K562 (cell line): ENCODE measurements around the gene FBLN2. TPM values are rescaled to one million over a fixed set of nuclear protein-coding genes. Genes with fewer than 3 reads are reported as not detected.
A peak's percentile ranks its signal among the peaks of the same experiment; 100 is the strongest.

Experiments
- ATAC-seq: fragments of 200-7000 bp; cut with Tn5 transposase; 3 replicates; pipeline ENCODE4 v1.9.1; 2020; ENCODE audit warnings: moderate library complexity
- BruUV-seq: library from RNA; stranded (reverse); fragments of 400-500 nt; replicated peaks from 2 replicates; lab custom pipeline; 2021; lab: Mats Ljungman, UMichigan
- CTCF ChIA-PET: fragments of 300-600 bp; formaldehyde crosslinking; extraction: SDS; loops from one replicate; lab custom pipeline; 2021; ENCODE audit warnings: low intra/inter-chr PET ratio; lab: Yijun Ruan, JAX
- POLR2A ChIA-PET: fragments of 300-600, 350-650 bp; sonication (Branson Sonifier 250); formaldehyde crosslinking; extraction: SDS; loops from one replicate; lab custom pipeline; 2021; ENCODE audit warnings: antibody characterized with exemption, inconsistent platforms; lab: Yijun Ruan, JAX
- DNase-seq, 4 experiments: peaks; one replicate each; pipeline versions ENCODE4 v3.0.0 to v3.0.0-alpha.2; 2011 to 2018; ENCODE audit warnings: low spot score in 3 of 4, mixed read lengths in 3 of 4; ENCODE audit errors: extremely low read depth in 1 of 4
- FAIRE-seq: peaks from 2 replicates; lab custom pipeline; 2011; peaks lifted over from hg19 to GRCh38; lab: Jason Lieb, UNC
- H2AFZ ChIP-seq: 2 replicates; pipeline ENCODE4 v1.6.0; 2011; ENCODE audit warnings: low read depth, low read length, control low read depth, inconsistent platforms
- H3K27ac ChIP-seq: fragments of 200-600 bp; 3 replicates; pipeline ENCODE4 v1.8.0; 2011; ENCODE audit warnings: low read depth, mild to moderate bottlenecking, control low read depth, inconsistent platforms, low read length, moderate library complexity, mixed read lengths; ENCODE audit errors: extremely low read depth
- H3K27me3 ChIP-seq, 2 experiments: fragments of 300-600 bp in 1 of 2; 2 replicates in 1 of 2; 3 replicates in 1 of 2; pipeline versions ENCODE4 v1.6.0 to v1.8.0; 2011; ENCODE audit warnings: inconsistent platforms in 2 of 2, low read length in 2 of 2, mild to moderate bottlenecking in 1 of 2, mixed read lengths in 1 of 2, moderate library complexity in 1 of 2; ENCODE audit not compliant: control insufficient read depth in 2 of 2, insufficient read depth in 2 of 2
- H3K36me3 ChIP-seq: fragments of 300-600 bp; 3 replicates; pipeline ENCODE4 v1.8.0; 2011; ENCODE audit warnings: mild to moderate bottlenecking, low read length, inconsistent platforms; ENCODE audit not compliant: control insufficient read depth, insufficient read depth
- H3K4me1 ChIP-seq, 2 experiments: fragments of 200-600 bp in 1 of 2; replicated peaks in 1 of 2; 2 replicates in 1 of 2; 3 replicates in 1 of 2; pipeline versions ENCODE4 v1.5.1 to v1.8.0; 2011; ENCODE audit warnings: inconsistent platforms in 2 of 2, low read length in 2 of 2, mild to moderate bottlenecking in 1 of 2, mixed read lengths in 1 of 2, moderate library complexity in 1 of 2; ENCODE audit not compliant: control insufficient read depth in 2 of 2, insufficient read depth in 2 of 2
- H3K4me2 ChIP-seq: 2 replicates; pipeline ENCODE4 v1.6.1; 2011; ENCODE audit warnings: low read length, control low read depth, inconsistent platforms, mixed read lengths; ENCODE audit not compliant: insufficient read depth
- H3K4me3 ChIP-seq: fragments of 200-600 bp; sonication (generic), shearing (Covaris generic); 2 replicates; pipeline ENCODE4 v1.5.1; 2016; ENCODE audit warnings: control low read depth, inconsistent platforms
- H3K79me2 ChIP-seq: fragments of 200-600 bp; 3 replicates; pipeline ENCODE4 v1.8.0; 2011; ENCODE audit warnings: low read length, inconsistent platforms; ENCODE audit not compliant: control insufficient read depth, insufficient read depth
- H3K9ac ChIP-seq, 2 experiments: 2 replicates each; pipeline versions ENCODE4 v1.6.0 to v1.6.1; 2011; ENCODE audit warnings: low read depth in 2 of 2, low read length in 2 of 2, control low read depth in 1 of 2, inconsistent platforms in 1 of 2, mild to moderate bottlenecking in 1 of 2, mixed read lengths in 1 of 2; ENCODE audit not compliant: insufficient read depth in 1 of 2
- H3K9me1 ChIP-seq: one replicate; pipeline ENCODE4 v1.6.0; 2011; ENCODE audit warnings: inconsistent platforms, mild to moderate bottlenecking, low read length, moderate library complexity; ENCODE audit not compliant: control insufficient read depth, insufficient read depth
- H3K9me3 ChIP-seq: replicated peaks from 2 replicates; pipeline ENCODE4 v1.5.1; 2011; ENCODE audit warnings: low read depth, low read length, inconsistent platforms; ENCODE audit not compliant: control insufficient read depth, insufficient read depth
- H4K20me1 ChIP-seq: replicated peaks from 2 replicates; pipeline ENCODE4 v1.6.1; 2011; ENCODE audit warnings: low read length, inconsistent platforms, mixed read lengths; ENCODE audit not compliant: control insufficient read depth, insufficient read depth
- MBD1 ChIP-seq: fragments of 250-450 bp; sonication (Bioruptor Pico); IDR thresholded peaks from 2 replicates; pipeline ENCODE4 v1.8.0; 2022; ENCODE audit warnings: inconsistent platforms
- ZNF146 ChIP-seq: IDR thresholded peaks from one replicate; pipeline ENCODE4 v1.6.1; 2018; ENCODE audit warnings: missing compliant biosample characterization; ENCODE audit not compliant: unreplicated experiment
- WGBS: fragments of 100-300 bp; shearing (Covaris generic); methylation state at CpG from one replicate; pipeline ENCODE4 v1.1.6; 2016; ENCODE audit warnings: low coverage, mixed read lengths; ENCODE audit not compliant: insufficient coverage; ENCODE audit errors: missing lambda C conversion rate; 5-methylcytosine and 5-hydroxymethylcytosine counted together
- in situ Hi-C: fragments of 300-500 bp; cut with MboI; formaldehyde crosslinking; loops from 4 replicates; pipeline ENCODE4 v1.15.0; 2018; ENCODE audit warnings: inconsistent platforms, mixed read lengths
- intact Hi-C: fragments of 100-400 bp; cut with micrococcal nuclease; formaldehyde crosslinking; loops from 2 replicates; pipeline ENCODE4 v1.14.2; 2022
- polyA plus RNA-seq, 8 experiments: library from polyadenylated mRNA; depleted of rRNA in 4 of 8; stranded (reverse) in 5 of 8; unstranded in 3 of 8; fragments of >200 nt; fragmentation: Nextera tagmentation in 2 of 8; fragmentation: Illumina TruSeq in 1 of 8; extraction: Ambion mirVana in 2 of 8; extraction: Trizol in 1 of 8; gene quantifications; 2 replicates each; pipeline versions ENCODE4 v1.2.1 to v1.2.3, GENCODE V29; 2011 to 2014; ENCODE audit warnings: inconsistent platforms in 1 of 8, missing spikeins in 1 of 8
- total RNA-seq, 7 experiments: library from RNA; depleted of rRNA in 6 of 7; stranded (reverse); fragments of >200 nt in 6 of 7; fragmentation: Illumina TruSeq in 2 of 7; extraction: Trizol in 2 of 7; gene quantifications; 2 replicates each; pipeline versions ENCODE4 v1.2.1 to v1.2.3, GENCODE V29; 2011 to 2021; ENCODE audit warnings: low replicate concordance in 1 of 7

The FBLN2 gene
- total and polyA plus RNA-seq, 9 of the 15 experiments (the other 6 are each of a cell fraction or from before 2014, with no cell fraction given): 0.03 to 0.10 (median 0.04) TPM; not detected in 6

DNA sequence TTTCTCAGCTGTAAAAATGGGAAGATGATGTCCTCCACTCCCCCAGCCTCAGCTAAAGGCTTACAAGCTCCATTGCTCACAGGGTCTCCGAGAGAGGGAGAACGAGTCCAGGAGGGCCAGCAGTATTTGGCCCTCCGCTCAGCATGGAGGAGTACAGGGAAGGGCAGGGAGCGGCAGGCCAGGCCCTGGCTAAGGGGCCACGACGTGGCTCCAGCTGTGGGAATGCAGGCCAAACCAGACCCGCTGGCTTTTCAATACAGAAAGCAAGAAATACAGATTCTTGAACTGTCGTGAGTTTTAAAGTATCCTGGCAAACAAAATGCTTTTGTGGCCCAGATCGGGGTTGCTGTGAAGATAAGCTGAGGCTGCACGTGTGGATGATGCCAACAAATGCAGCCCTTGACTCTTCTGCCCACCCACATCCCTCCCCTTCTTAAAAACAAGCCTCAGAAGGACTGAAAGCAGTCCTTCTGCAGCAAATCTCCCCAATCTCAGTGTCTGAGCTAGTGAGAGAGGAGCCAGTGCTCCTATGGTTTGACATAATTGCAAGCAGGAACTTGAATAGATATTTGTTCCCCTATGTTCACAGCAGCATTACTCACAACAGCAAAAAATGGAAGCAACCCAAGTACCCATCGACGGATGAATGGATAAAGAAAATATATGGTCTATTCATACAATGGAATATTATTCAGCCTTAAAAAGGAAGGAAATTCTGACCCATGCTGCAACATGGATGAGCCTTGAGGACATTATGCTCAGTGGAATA lies 18.5 kb upstream of the FBLN2 start:
- H3K36me3 ChIP-seq: no peaks in the 10 kb centered on the region
- H3K4me1 ChIP-seq: 0 out of 5 replicates have a peak, but pooled peaks cover 0 to 3% of the 10 kb centered on the region in 2 experiments
- no peak overlapping the region for H3K27ac ChIP-seq
- H4K20me1 ChIP-seq: peaks cover 16% of the 10 kb centered on the region; the same call in 1 of the 2 replicates
- no peak overlapping the region; a peak in 1 of 4 replicates for H3K9ac ChIP-seq
- no peak overlapping the region for H3K4me2 ChIP-seq
- no TSS peak for BruUV-seq
- no peaks in the 10 kb centered on the region for H3K9me3 ChIP-seq
- H3K79me2 ChIP-seq: no peaks in the 10 kb centered on the region
- no peaks in the 10 kb centered on the region for H3K9me1 ChIP-seq
- ATAC-seq (no peak), FAIRE-seq (no peak), DNase-seq (no peak)
- intact Hi-C loops (no loop called here), in situ Hi-C loops (no loop called here)
- no peak overlapping the region for H2AFZ ChIP-seq
- H3K27me3 ChIP-seq: peaks cover 72 to 96% of the 10 kb centered on the region in 2 experiments
- no peak overlapping the region for H3K4me3 ChIP-seq
- WGBS: 3% methylated on average over 12 of the region's 12 CpGs
- POLR2A ChIA-PET: interaction anchor here (0.7 to 1.1 kb wide), 3 partner anchors 15 to 822 kb away, joined by 3 to 4 read pairs (median 3); no protein-coding TSS in a partner anchor
- CTCF ChIA-PET: no interaction called here
- peak; percentile 12 for TF ChIP-seq ZNF146 (CRISPR knock-in tag)
- TF ChIP-seq MBD1 (CRISPR knock-in tag): no peak
